Measurements from ENCODE around the gene SLC16A9. TPM values are rescaled to one million over a fixed set of nuclear protein-coding genes. Genes with fewer than 3 reads are reported as not detected.
A peak's percentile ranks its signal among the peaks of the same experiment; 100 is the strongest.

Gene SLC16A9
- total RNA-seq, 1 donor from 2014 or later = 4.4 TPM

- Mint-ChIP-seq H3K4me3 (no peak overlapping the region), H3K9me3 (peaks cover 4% of the 10 kb centered on the region), H3K27ac (no peak overlapping the region), H3K4me1 (peaks cover 6% of the 10 kb centered on the region), H3K36me3 (ENCODE audit: low read depth) (no peaks in the 10 kb centered on the region), H3K27me3 (peaks cover 39% of the 10 kb centered on the region)
- intact Hi-C loops (cut with micrococcal nuclease) = loop anchor here (5.0 kb wide), 1 partner anchor 100 kb away; no protein-coding TSS in a partner anchor
- DNase-seq = no peak
These were observed 2.5 kb downstream of the SLC16A9 start for GRCh38 chr10:59706851-59707797.

GRCh38 chr10:59705931-59706330, 3.7 kb downstream of the SLC16A9 start:
- Mint-ChIP-seq H3K4me1 (peaks cover 6% of the 10 kb centered on the region), H3K36me3 (ENCODE audit: low read depth) (no peaks in the 10 kb centered on the region), H3K27ac (no peak overlapping the region), H3K9me3 (peaks cover 4% of the 10 kb centered on the region), H3K4me3 (no peak overlapping the region), H3K27me3 (peaks cover 28% of the 10 kb centered on the region)
- intact Hi-C loops (cut with micrococcal nuclease) = loop anchor here (5.0 kb wide), 1 partner anchor 101 kb away; no protein-coding TSS in a partner anchor
- DNase-seq = no peak

- peaks cover under 1% of the 10 kb centered on the region for H3K4me1 Mint-ChIP-seq
- H3K9me3 Mint-ChIP-seq = peaks cover 4% of the 10 kb centered on the region
- H3K27me3 Mint-ChIP-seq = peaks cover 20% of the 10 kb centered on the region
- no peaks in the 10 kb centered on the region for H3K36me3 Mint-ChIP-seq (ENCODE audit: low read depth)
- no peak overlapping the region for H3K4me3 Mint-ChIP-seq
- no peak overlapping the region for H3K27ac Mint-ChIP-seq
- DNase-seq = no peak
- intact Hi-C loops (cut with micrococcal nuclease) = loop anchor here (5.0 kb wide), 1 partner anchor 103 kb away; no protein-coding TSS in a partner anchor
These were observed 5.0 kb downstream of the SLC16A9 start for GRCh38 chr10:59704630-59705029.

- Mint-ChIP-seq H3K4me3 (no peak overlapping the region), H3K9me3 (no peaks in the 10 kb centered on the region), H3K36me3 (ENCODE audit: low read depth) (no peaks in the 10 kb centered on the region), H3K27ac (no peak overlapping the region), H3K27me3 (peaks cover 12% of the 10 kb centered on the region), H3K4me1 (no peaks in the 10 kb centered on the region)
- intact Hi-C loops (cut with micrococcal nuclease) = no loop called here
- DNase-seq = no peak
These were observed 7.3 kb downstream of the SLC16A9 start for GRCh38 chr10:59702347-59702746.

- H3K27ac Mint-ChIP-seq = no peak overlapping the region
- H3K27me3 Mint-ChIP-seq = peaks cover 6% of the 10 kb centered on the region
- no peaks in the 10 kb centered on the region for H3K36me3 Mint-ChIP-seq (ENCODE audit: low read depth)
- intact Hi-C loops (cut with micrococcal nuclease) = no loop called here
- no peak for DNase-seq
- no peaks in the 10 kb centered on the region for H3K4me1 Mint-ChIP-seq
- no peak overlapping the region for H3K4me3 Mint-ChIP-seq
- H3K9me3 Mint-ChIP-seq = no peaks in the 10 kb centered on the region
These were observed 8.9 kb downstream of the SLC16A9 start for GRCh38 chr10:59700709-59701108.

- Mint-ChIP-seq H3K4me3 (no peak overlapping the region), H3K9me3 (no peaks in the 10 kb centered on the region), H3K27ac (no peak overlapping the region), H3K36me3 (ENCODE audit: low read depth) (no peaks in the 10 kb centered on the region), H3K4me1 (no peaks in the 10 kb centered on the region), H3K27me3 (peaks cover 4% of the 10 kb centered on the region)
- intact Hi-C loops (cut with micrococcal nuclease) = no loop called here
- no peak for DNase-seq
These were observed 11.3 kb downstream of the SLC16A9 start for GRCh38 chr10:59698326-59698725.

GRCh38 chr10:59695637-59696036, 14.0 kb downstream of the SLC16A9 start:
- Mint-ChIP-seq H3K9me3 (no peaks in the 10 kb centered on the region), H3K4me1 (no peaks in the 10 kb centered on the region), H3K27me3 (peaks cover 11% of the 10 kb centered on the region), H3K4me3 (no peak overlapping the region), H3K27ac (no peak overlapping the region), H3K36me3 (ENCODE audit: low read depth) (no peaks in the 10 kb centered on the region)
- intact Hi-C loops (cut with micrococcal nuclease) = no loop called here
- DNase-seq = no peak

DNA sequence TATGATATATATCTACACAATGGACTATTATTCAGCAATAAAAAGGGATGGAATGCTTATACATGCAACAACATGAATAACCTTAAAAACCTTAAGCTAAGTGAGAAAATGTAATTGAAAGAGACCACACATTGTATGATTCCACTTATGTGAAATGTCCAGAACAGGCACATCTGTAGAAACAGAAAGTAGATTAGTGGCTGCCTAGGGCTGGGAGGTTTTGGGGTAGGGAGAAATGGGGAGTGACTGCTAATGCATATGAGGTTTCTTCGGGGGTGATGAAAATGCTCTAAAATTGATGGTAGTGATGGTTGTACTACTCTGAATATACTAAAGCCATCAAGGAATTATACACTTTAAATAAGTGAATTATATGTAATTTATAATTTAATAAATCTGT, 14.7 kb downstream of the SLC16A9 start:
- no peak overlapping the region for H3K27ac Mint-ChIP-seq
- H3K4me1 Mint-ChIP-seq = no peaks in the 10 kb centered on the region
- intact Hi-C loops (cut with micrococcal nuclease) = no loop called here
- no peak overlapping the region for H3K4me3 Mint-ChIP-seq
- H3K27me3 Mint-ChIP-seq = peaks cover 14% of the 10 kb centered on the region
- H3K36me3 Mint-ChIP-seq (ENCODE audit: low read depth) = no peaks in the 10 kb centered on the region
- DNase-seq = no peak
- H3K9me3 Mint-ChIP-seq = no peaks in the 10 kb centered on the region

GRCh38 chr10:59692113-59692512, 17.5 kb downstream of the SLC16A9 start:
- no peak for DNase-seq
- Mint-ChIP-seq H3K27me3 (peaks cover 10% of the 10 kb centered on the region), H3K27ac (no peak overlapping the region), H3K36me3 (ENCODE audit: low read depth) (no peaks in the 10 kb centered on the region), H3K4me1 (no peaks in the 10 kb centered on the region), H3K9me3 (no peaks in the 10 kb centered on the region), H3K4me3 (no peak overlapping the region)
- intact Hi-C loops (cut with micrococcal nuclease) = no loop called here

- no peaks in the 10 kb centered on the region for H3K9me3 Mint-ChIP-seq
- H3K4me1 Mint-ChIP-seq = no peaks in the 10 kb centered on the region
- no peak overlapping the region for H3K4me3 Mint-ChIP-seq
- no peak overlapping the region for H3K27ac Mint-ChIP-seq
- peaks cover 12% of the 10 kb centered on the region for H3K27me3 Mint-ChIP-seq
- peak; percentile 8 for DNase-seq
- intact Hi-C loops (cut with micrococcal nuclease) = no loop called here
- no peaks in the 10 kb centered on the region for H3K36me3 Mint-ChIP-seq (ENCODE audit: low read depth)
These were observed 20.7 kb downstream of the SLC16A9 start for GRCh38 chr10:59688921-59689351.

GRCh38 chr10:59687657-59688056, 22.0 kb downstream of the SLC16A9 start:
- no peak overlapping the region for H3K27ac Mint-ChIP-seq
- no peaks in the 10 kb centered on the region for H3K9me3 Mint-ChIP-seq
- H3K36me3 Mint-ChIP-seq (ENCODE audit: low read depth) = no peaks in the 10 kb centered on the region
- DNase-seq = no peak
- no peaks in the 10 kb centered on the region for H3K4me1 Mint-ChIP-seq
- no peak overlapping the region for H3K4me3 Mint-ChIP-seq
- H3K27me3 Mint-ChIP-seq = peaks cover 10% of the 10 kb centered on the region
- intact Hi-C loops (cut with micrococcal nuclease) = no loop called here

- intact Hi-C loops (cut with micrococcal nuclease) = no loop called here
- Mint-ChIP-seq H3K4me3 (no peak overlapping the region), H3K4me1 (peaks cover 3% of the 10 kb centered on the region), H3K27ac (no peak overlapping the region), H3K27me3 (peaks cover 2% of the 10 kb centered on the region), H3K36me3 (ENCODE audit: low read depth) (no peaks in the 10 kb centered on the region), H3K9me3 (no peaks in the 10 kb centered on the region)
- no peak for DNase-seq
These were observed 25.6 kb downstream of the SLC16A9 start for GRCh38 chr10:59684006-59684405.

DNA sequence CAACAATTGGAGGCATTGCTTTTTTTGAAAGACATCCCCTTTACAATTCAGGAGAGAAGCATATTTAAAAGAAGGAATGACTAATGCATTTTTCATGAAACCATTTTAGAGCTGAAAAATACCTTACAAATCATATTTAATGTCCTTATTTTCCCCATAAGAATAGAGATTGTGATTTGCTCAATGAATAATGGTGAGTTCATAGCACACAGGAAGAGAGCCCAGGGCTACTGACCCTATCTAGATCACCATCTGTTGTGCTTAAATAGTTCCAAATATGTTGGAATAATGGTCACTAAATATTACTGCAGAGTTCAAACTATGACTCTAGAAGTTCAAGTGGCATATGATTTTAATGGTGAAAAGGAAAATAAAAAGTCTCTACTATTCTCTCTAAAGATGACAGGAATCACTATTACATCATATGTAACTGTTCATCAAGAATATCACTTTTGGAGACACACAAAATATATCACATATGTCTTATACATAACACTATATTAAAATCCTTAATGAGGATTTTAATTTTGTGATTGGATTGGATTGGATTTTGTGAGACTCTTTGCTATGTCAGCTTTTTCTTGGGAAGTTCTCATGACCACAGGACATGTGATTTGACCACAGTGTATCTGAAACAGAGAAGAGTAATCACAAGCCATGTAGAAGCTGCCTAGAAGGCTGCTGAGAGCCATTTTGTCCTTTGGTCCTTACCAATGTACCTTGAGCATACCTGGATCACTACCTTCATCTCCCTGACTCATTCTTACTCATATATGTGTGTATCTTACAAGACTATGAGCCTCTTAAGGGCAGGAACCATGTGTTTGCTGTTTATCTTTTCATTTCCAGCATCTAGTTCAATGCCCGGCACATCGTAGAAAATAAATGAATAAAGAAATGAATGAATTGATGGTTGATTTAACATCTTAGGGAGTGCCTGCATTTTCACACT, 26.4 kb downstream of the SLC16A9 start:
- Mint-ChIP-seq H3K4me1 (peaks cover 3% of the 10 kb centered on the region), H3K9me3 (no peaks in the 10 kb centered on the region), H3K4me3 (no peak overlapping the region), H3K27ac (no peak overlapping the region), H3K36me3 (ENCODE audit: low read depth) (no peaks in the 10 kb centered on the region), H3K27me3 (peaks cover 2% of the 10 kb centered on the region)
- intact Hi-C loops (cut with micrococcal nuclease) = no loop called here
- DNase-seq = no peak

DNA sequence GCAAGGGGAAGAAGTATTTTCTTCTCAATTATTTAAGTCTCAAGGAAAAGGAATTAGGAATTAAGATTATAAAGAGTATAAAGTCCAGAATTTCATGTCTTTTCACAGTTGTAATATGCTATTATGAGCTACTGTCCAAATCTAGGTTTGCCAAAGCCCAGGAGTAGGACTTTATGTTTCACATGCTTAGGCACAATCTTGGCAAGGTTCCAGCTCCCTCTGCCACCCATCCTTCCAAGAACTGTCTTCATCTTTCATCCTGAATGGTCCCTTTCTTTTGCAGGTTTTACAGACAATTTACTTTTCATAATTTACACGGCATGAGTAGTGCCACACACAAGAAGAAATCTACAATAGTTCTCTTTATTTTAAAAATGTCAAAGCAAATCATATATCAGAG, 29.5 kb downstream of the SLC16A9 start:
- no peak overlapping the region for H3K27ac Mint-ChIP-seq
- intact Hi-C loops (cut with micrococcal nuclease) = no loop called here
- DNase-seq = no peak
- H3K4me1 Mint-ChIP-seq = peaks cover 3% of the 10 kb centered on the region
- H3K36me3 Mint-ChIP-seq (ENCODE audit: low read depth) = no peaks in the 10 kb centered on the region
- H3K27me3 Mint-ChIP-seq = no peaks in the 10 kb centered on the region
- no peak overlapping the region for H3K4me3 Mint-ChIP-seq
- H3K9me3 Mint-ChIP-seq = no peaks in the 10 kb centered on the region

All from activated CD4-positive, alpha-beta T cell treated with anti-CD3 and anti-CD28 coated beads, Interleukin-2, amount 10 ng/mL, durations not matched to agents 24 days and 14 days (primary cell).